Stimulated activated CD4-positive, alpha-beta T cell treated with anti-CD3 and anti-CD28 coated beads, TNF-alpha, amount 100 ng/mL, for 1 hour (primary cell): ENCODE measurements around the gene FNIP2.
"Not testable (repeated sequence)": the region's sequence is repeated elsewhere in the genome, so short reads cannot be mapped to it uniquely, and the experiment has no call there.

Experiments
- DNase-seq, 3 donors: peaks; one replicate each; pipeline ENCODE4 v3.0.0-alpha.2; 2020; ENCODE audit warnings: low read depth in 3 of 3, low spot score in 1 of 3

FNIP2 gene

GRCh38 chr4:158813113-158813512 is 44.3 kb downstream of the FNIP2 start:
- DNase-seq: no peak

- DNase-seq: no peak
These were observed 45.4 kb downstream of the FNIP2 start for GRCh38 chr4:158814207-158814606.

GRCh38 chr4:158814636-158815330 is 46.0 kb downstream of the FNIP2 start:
- no peak for DNase-seq

GRCh38 chr4:158816955-158817354 is 48.1 kb downstream of the FNIP2 start:
- no peak for DNase-seq

GRCh38 chr4:158817562-158818296 is 48.9 kb downstream of the FNIP2 start:
- no peak for DNase-seq

- DNase-seq: no peak
These were observed 49.8 kb downstream of the FNIP2 start for GRCh38 chr4:158818560-158819140.

GRCh38 chr4:158819942-158820786 is 51.3 kb downstream of the FNIP2 start:
- DNase-seq: no peak

- DNase-seq: no peak
These were observed 52.6 kb downstream of the FNIP2 start for GRCh38 chr4:158821228-158821971.

GRCh38 chr4:158822348-158822747 is 53.5 kb downstream of the FNIP2 start:
- DNase-seq: no peak

GRCh38 chr4:158823461-158823873 is 54.6 kb downstream of the FNIP2 start:
- no peak for DNase-seq

- DNase-seq: no peak
These were observed 55.8 kb downstream of the FNIP2 start for GRCh38 chr4:158824425-158825274.

GRCh38 chr4:158825433-158826036 is 56.7 kb downstream of the FNIP2 start:
- no peak for DNase-seq

GRCh38 chr4:158826057-158826456 is 57.2 kb downstream of the FNIP2 start:
- DNase-seq: no peak

GRCh38 chr4:158826882-158827281 is 58.1 kb downstream of the FNIP2 start:
- no peak for DNase-seq

GRCh38 chr4:158827543-158827981 is 58.7 kb downstream of the FNIP2 start:
- DNase-seq: no peak

GRCh38 chr4:158828151-158828550 is 59.3 kb downstream of the FNIP2 start:
- DNase-seq: not testable (repeated sequence)

- DNase-seq: no peak
These were observed 60.4 kb downstream of the FNIP2 start for GRCh38 chr4:158829254-158829653.

- DNase-seq: no peak
These were observed 64.8 kb downstream of the FNIP2 start for GRCh38 chr4:158833602-158834001.
